ENCODE results near the gene UGT1A4.

The UGT1A4 gene

GRCh38 chr2:233761040-233761769 lies 42.7 kb downstream of the UGT1A4 start:
- no peak overlapping the region for H3K4me3 ChIP-seq (ENCODE audit: low read depth in 1 of 5, low read length in 5 of 5)
- no peaks in the 10 kb centered on the region for H3K4me1 ChIP-seq (ENCODE audit: control insufficient read depth in 5 of 5, insufficient read depth in 5 of 5, low read length in 5 of 5)
- H3K9ac ChIP-seq (ENCODE audit: low read length in 5 of 5): no peak overlapping the region
- no peaks in the 10 kb centered on the region for H3K9me3 ChIP-seq (ENCODE audit: control insufficient read depth in 5 of 5, low read length in 5 of 5)
- H3K36me3 ChIP-seq (ENCODE audit: control insufficient read depth in 5 of 5, insufficient read depth in 5 of 5, low read length in 5 of 5): no peaks in the 10 kb centered on the region
- peaks cover 0 to 4% (median 0%) of the 10 kb centered on the region in 5 donors for H3K27me3 ChIP-seq (ENCODE audit: control insufficient read depth in 5 of 5, insufficient read depth in 4 of 5, low read length in 5 of 5)
- H3K27ac ChIP-seq (ENCODE audit: low read depth, low read length): no peak overlapping the region

GRCh38 chr2:233764264-233764663 lies 45.7 kb downstream of the UGT1A4 start:
- no peaks in the 10 kb centered on the region for H3K9me3 ChIP-seq (ENCODE audit: control insufficient read depth in 5 of 5, low read length in 5 of 5)
- H3K4me1 ChIP-seq (ENCODE audit: control insufficient read depth in 5 of 5, insufficient read depth in 5 of 5, low read length in 5 of 5): no peaks in the 10 kb centered on the region
- H3K9ac ChIP-seq (ENCODE audit: low read length in 5 of 5): no peak overlapping the region
- no peak overlapping the region for H3K4me3 ChIP-seq (ENCODE audit: low read depth in 1 of 5, low read length in 5 of 5)
- H3K36me3 ChIP-seq (ENCODE audit: control insufficient read depth in 5 of 5, insufficient read depth in 5 of 5, low read length in 5 of 5): no peaks in the 10 kb centered on the region
- H3K27ac ChIP-seq (ENCODE audit: low read depth, low read length): no peak overlapping the region
- H3K27me3 ChIP-seq (ENCODE audit: control insufficient read depth in 5 of 5, insufficient read depth in 4 of 5, low read length in 5 of 5): peaks cover 0 to 6% (median under 1%) of the 10 kb centered on the region in 5 donors

GRCh38 chr2:233764761-233765160 lies 46.2 kb downstream of the UGT1A4 start:
- H3K4me3 ChIP-seq (ENCODE audit: low read depth in 1 of 5, low read length in 5 of 5): no peak overlapping the region
- no peaks in the 10 kb centered on the region for H3K36me3 ChIP-seq (ENCODE audit: control insufficient read depth in 5 of 5, insufficient read depth in 5 of 5, low read length in 5 of 5)
- no peaks in the 10 kb centered on the region for H3K4me1 ChIP-seq (ENCODE audit: control insufficient read depth in 5 of 5, insufficient read depth in 5 of 5, low read length in 5 of 5)
- no peak overlapping the region for H3K9ac ChIP-seq (ENCODE audit: low read length in 5 of 5)
- peaks cover 0 to 6% (median 3%) of the 10 kb centered on the region in 5 donors for H3K27me3 ChIP-seq (ENCODE audit: control insufficient read depth in 5 of 5, insufficient read depth in 4 of 5, low read length in 5 of 5)
- no peak overlapping the region for H3K27ac ChIP-seq (ENCODE audit: low read depth, low read length)
- H3K9me3 ChIP-seq (ENCODE audit: control insufficient read depth in 5 of 5, low read length in 5 of 5): no peaks in the 10 kb centered on the region

GRCh38 chr2:233766416-233766815 lies 47.9 kb downstream of the UGT1A4 start:
- no peaks in the 10 kb centered on the region for H3K36me3 ChIP-seq (ENCODE audit: control insufficient read depth in 5 of 5, insufficient read depth in 5 of 5, low read length in 5 of 5)
- no peaks in the 10 kb centered on the region for H3K4me1 ChIP-seq (ENCODE audit: control insufficient read depth in 5 of 5, insufficient read depth in 5 of 5, low read length in 5 of 5)
- H3K27me3 ChIP-seq (ENCODE audit: control insufficient read depth in 5 of 5, insufficient read depth in 4 of 5, low read length in 5 of 5): peaks cover 0 to 8% (median 3%) of the 10 kb centered on the region in 5 donors
- no peak overlapping the region for H3K9ac ChIP-seq (ENCODE audit: low read length in 5 of 5)
- no peak overlapping the region for H3K27ac ChIP-seq (ENCODE audit: low read depth, low read length)
- no peaks in the 10 kb centered on the region for H3K9me3 ChIP-seq (ENCODE audit: control insufficient read depth in 5 of 5, low read length in 5 of 5)
- H3K4me3 ChIP-seq (ENCODE audit: low read depth in 1 of 5, low read length in 5 of 5): no peak overlapping the region

GRCh38 chr2:233768076-233768475 lies 49.5 kb downstream of the UGT1A4 start:
- no peaks in the 10 kb centered on the region for H3K9me3 ChIP-seq (ENCODE audit: control insufficient read depth in 5 of 5, low read length in 5 of 5)
- no peaks in the 10 kb centered on the region for H3K4me1 ChIP-seq (ENCODE audit: control insufficient read depth in 5 of 5, insufficient read depth in 5 of 5, low read length in 5 of 5)
- no peak overlapping the region for H3K4me3 ChIP-seq (ENCODE audit: low read depth in 1 of 5, low read length in 5 of 5)
- H3K36me3 ChIP-seq (ENCODE audit: control insufficient read depth in 5 of 5, insufficient read depth in 5 of 5, low read length in 5 of 5): no peaks in the 10 kb centered on the region
- H3K9ac ChIP-seq (ENCODE audit: low read length in 5 of 5): no peak overlapping the region
- H3K27ac ChIP-seq (ENCODE audit: low read depth, low read length): no peak overlapping the region
- H3K27me3 ChIP-seq (ENCODE audit: control insufficient read depth in 5 of 5, insufficient read depth in 4 of 5, low read length in 5 of 5): peaks cover 0 to 8% (median 3%) of the 10 kb centered on the region in 5 donors

GRCh38 chr2:233769260-233769659 lies 50.7 kb downstream of the UGT1A4 start:
- Histone ChIP-seq H3K9me3 (ENCODE audit: control insufficient read depth in 5 of 5, low read length in 5 of 5) (no peaks in the 10 kb centered on the region), H3K36me3 (ENCODE audit: control insufficient read depth in 5 of 5, insufficient read depth in 5 of 5, low read length in 5 of 5) (no peaks in the 10 kb centered on the region), H3K9ac (ENCODE audit: low read length in 5 of 5) (no peak overlapping the region), H3K27me3 (ENCODE audit: control insufficient read depth in 5 of 5, insufficient read depth in 4 of 5, low read length in 5 of 5) (peaks cover 0 to 8% (median 3%) of the 10 kb centered on the region in 5 donors), H3K4me3 (ENCODE audit: low read depth in 1 of 5, low read length in 5 of 5) (no peak overlapping the region), H3K4me1 (ENCODE audit: control insufficient read depth in 5 of 5, insufficient read depth in 5 of 5, low read length in 5 of 5) (no peaks in the 10 kb centered on the region), H3K27ac (ENCODE audit: low read depth, low read length) (no peak overlapping the region)

GRCh38 chr2:233772153-233772552 lies 53.6 kb downstream of the UGT1A4 start:
- H3K9ac ChIP-seq (ENCODE audit: low read length in 5 of 5): no peak overlapping the region
- no peak overlapping the region for H3K27ac ChIP-seq (ENCODE audit: low read depth, low read length)
- H3K4me3 ChIP-seq (ENCODE audit: low read depth in 1 of 5, low read length in 5 of 5): no peak overlapping the region
- no peaks in the 10 kb centered on the region for H3K36me3 ChIP-seq (ENCODE audit: control insufficient read depth in 5 of 5, insufficient read depth in 5 of 5, low read length in 5 of 5)
- peaks cover 0 to 4% (median 3%) of the 10 kb centered on the region in 5 donors for H3K27me3 ChIP-seq (ENCODE audit: control insufficient read depth in 5 of 5, insufficient read depth in 4 of 5, low read length in 5 of 5)
- H3K9me3 ChIP-seq (ENCODE audit: control insufficient read depth in 5 of 5, low read length in 5 of 5): peaks cover 3 to 9% (median 5%) of the 10 kb centered on the region in 5 donors
- no peaks in the 10 kb centered on the region for H3K4me1 ChIP-seq (ENCODE audit: control insufficient read depth in 5 of 5, insufficient read depth in 5 of 5, low read length in 5 of 5)

- Histone ChIP-seq H3K4me3 (ENCODE audit: low read depth in 1 of 5, low read length in 5 of 5) (no peak overlapping the region), H3K9ac (ENCODE audit: low read length in 5 of 5) (no peak overlapping the region), H3K9me3 (ENCODE audit: control insufficient read depth in 5 of 5, low read length in 5 of 5) (peaks cover 5 to 10% (median 8%) of the 10 kb centered on the region in 5 donors), H3K27me3 (ENCODE audit: control insufficient read depth in 5 of 5, insufficient read depth in 4 of 5, low read length in 5 of 5) (peaks cover 0 to 4% (median 3%) of the 10 kb centered on the region in 5 donors), H3K36me3 (ENCODE audit: control insufficient read depth in 5 of 5, insufficient read depth in 5 of 5, low read length in 5 of 5) (no peaks in the 10 kb centered on the region), H3K27ac (ENCODE audit: low read depth, low read length) (no peak overlapping the region), H3K4me1 (ENCODE audit: control insufficient read depth in 5 of 5, insufficient read depth in 5 of 5, low read length in 5 of 5) (no peaks in the 10 kb centered on the region)
These were observed 54.0 kb downstream of the UGT1A4 start for GRCh38 chr2:233772583-233772982.

GRCh38 chr2:233773854-233774253 lies 55.3 kb downstream of the UGT1A4 start:
- Histone ChIP-seq H3K27me3 (ENCODE audit: control insufficient read depth in 5 of 5, insufficient read depth in 4 of 5, low read length in 5 of 5) (peaks cover 0 to 4% (median 2%) of the 10 kb centered on the region in 5 donors), H3K27ac (ENCODE audit: low read depth, low read length) (no peak overlapping the region), H3K9ac (ENCODE audit: low read length in 5 of 5) (no peak overlapping the region), H3K4me1 (ENCODE audit: control insufficient read depth in 5 of 5, insufficient read depth in 5 of 5, low read length in 5 of 5) (no peaks in the 10 kb centered on the region), H3K9me3 (ENCODE audit: control insufficient read depth in 5 of 5, low read length in 5 of 5) (peaks cover 5 to 12% (median 8%) of the 10 kb centered on the region in 5 donors), H3K36me3 (ENCODE audit: control insufficient read depth in 5 of 5, insufficient read depth in 5 of 5, low read length in 5 of 5) (no peaks in the 10 kb centered on the region), H3K4me3 (ENCODE audit: low read depth in 1 of 5, low read length in 5 of 5) (no peak overlapping the region)

- H3K4me1 ChIP-seq (ENCODE audit: control insufficient read depth in 5 of 5, insufficient read depth in 5 of 5, low read length in 5 of 5): no peaks in the 10 kb centered on the region
- peaks cover 5 to 13% (median 8%) of the 10 kb centered on the region in 5 donors for H3K9me3 ChIP-seq (ENCODE audit: control insufficient read depth in 5 of 5, low read length in 5 of 5)
- H3K27me3 ChIP-seq (ENCODE audit: control insufficient read depth in 5 of 5, insufficient read depth in 4 of 5, low read length in 5 of 5): peaks cover 0 to 2% (median 0%) of the 10 kb centered on the region in 5 donors
- no peak overlapping the region for H3K27ac ChIP-seq (ENCODE audit: low read depth, low read length)
- no peak overlapping the region for H3K4me3 ChIP-seq (ENCODE audit: low read depth in 1 of 5, low read length in 5 of 5)
- no peak overlapping the region for H3K9ac ChIP-seq (ENCODE audit: low read length in 5 of 5)
- no peaks in the 10 kb centered on the region for H3K36me3 ChIP-seq (ENCODE audit: control insufficient read depth in 5 of 5, insufficient read depth in 5 of 5, low read length in 5 of 5)
These were observed 56.9 kb downstream of the UGT1A4 start for GRCh38 chr2:233775414-233775813.
